ENCODE data around the gene KBTBD6. TPM values are rescaled to one million over a fixed set of nuclear protein-coding genes. Genes with fewer than 3 reads are reported as not detected.

Gene KBTBD6
- total RNA-seq, 2 experiments from 2014 or later: 8.3 to 11.1 TPM

DNA sequence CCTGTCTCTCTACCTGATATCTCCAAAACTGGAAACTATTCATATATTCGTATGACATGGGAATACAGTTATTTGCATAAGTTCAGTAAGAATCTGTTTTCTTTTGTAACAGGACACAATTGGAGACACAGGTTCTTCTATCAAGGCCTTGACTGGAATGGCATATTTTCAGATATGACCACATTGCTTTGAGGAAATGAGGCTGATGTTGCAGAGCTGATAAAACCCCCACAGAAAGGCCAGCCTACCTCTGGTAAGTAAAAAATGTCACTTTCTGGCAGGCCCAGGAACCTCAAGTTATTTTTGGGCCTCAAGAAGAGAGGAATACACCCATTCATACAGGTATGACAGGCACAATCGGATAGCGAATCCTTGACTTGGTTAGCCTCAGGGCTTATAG, 29.5 kb upstream of the KBTBD6 start:
- CTCF ChIA-PET (ENCODE audit: unreplicated experiment): no interaction called here
- H3K9me3 ChIP-seq (ENCODE audit: low read length): no peaks in the 10 kb centered on the region
- no peak for DNase-seq (ENCODE audit: low spot score)
- H3K4me3 ChIP-seq (ENCODE audit: low read depth, low read length, poor library complexity, severe bottlenecking): no peak overlapping the region
- H3K36me3 ChIP-seq (ENCODE audit: insufficient read depth, low read length): no peaks in the 10 kb centered on the region
- no peaks in the 10 kb centered on the region for H3K79me2 ChIP-seq (ENCODE audit: insufficient read depth, low read depth, low read length)
- no TSS peak for BruUV-seq (replicated peaks)
- no peaks in the 10 kb centered on the region for H4K20me1 ChIP-seq (ENCODE audit: insufficient read depth, low read length)
- H2AFZ ChIP-seq (ENCODE audit: low read length): no peak overlapping the region
- no peaks in the 10 kb centered on the region for H3K9me2 ChIP-seq (ENCODE audit: insufficient read depth, low read length)
- H3K4me2 ChIP-seq (ENCODE audit: low read length): no peak overlapping the region
- H3K4me1 ChIP-seq (ENCODE audit: insufficient read depth, low read length, poor library complexity, severe bottlenecking): no peaks in the 10 kb centered on the region
- TF ChIP-seq EZH2phosphoT487 (IDR thresholded peaks at IDR 0.05; ENCODE audit: borderline replicate concordance, low read depth, low read length): no peak
- no peak for TF ChIP-seq CTCF (conservative IDR thresholded peaks at IDR 0.05; ENCODE audit: low read length)
- no peak overlapping the region for H3K27ac ChIP-seq (ENCODE audit: low read depth, low read length, poor library complexity, severe bottlenecking)
- intact Hi-C loops (cut with micrococcal nuclease; ENCODE audit: unreplicated experiment): no loop called here
- POLR2A ChIA-PET: no interaction called here

DNA sequence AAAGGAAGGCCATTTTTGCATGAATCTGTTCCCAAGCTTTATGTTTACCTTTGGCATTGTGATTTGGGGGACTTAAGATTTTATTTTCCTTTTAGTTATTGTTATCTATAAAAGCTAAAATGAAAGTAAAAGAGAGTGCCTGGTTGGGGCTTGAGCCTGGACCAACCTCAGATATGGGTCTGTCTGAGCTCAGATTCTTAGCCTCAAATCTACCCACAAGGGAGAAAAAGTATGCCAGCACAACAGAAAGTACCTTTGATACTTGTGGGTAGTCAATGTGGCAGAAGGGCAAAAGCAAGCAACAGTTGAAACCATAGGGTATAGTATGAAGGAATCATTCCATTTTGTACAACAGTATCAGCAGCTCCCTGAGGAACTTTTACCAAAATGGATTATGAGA, 26.6 kb upstream of the KBTBD6 start:
- CTCF ChIA-PET (ENCODE audit: unreplicated experiment): no interaction called here
- intact Hi-C loops (cut with micrococcal nuclease; ENCODE audit: unreplicated experiment): no loop called here
- no peaks in the 10 kb centered on the region for H3K9me2 ChIP-seq (ENCODE audit: insufficient read depth, low read length)
- no peak for DNase-seq (ENCODE audit: low spot score)
- H3K4me1 ChIP-seq (ENCODE audit: insufficient read depth, low read length, poor library complexity, severe bottlenecking): no peaks in the 10 kb centered on the region
- H3K36me3 ChIP-seq (ENCODE audit: insufficient read depth, low read length): no peaks in the 10 kb centered on the region
- H3K27ac ChIP-seq (ENCODE audit: low read depth, low read length, poor library complexity, severe bottlenecking): no peak overlapping the region
- BruUV-seq (replicated peaks): no TSS peak
- no peak overlapping the region for H3K4me3 ChIP-seq (ENCODE audit: low read depth, low read length, poor library complexity, severe bottlenecking)
- no peak overlapping the region for H2AFZ ChIP-seq (ENCODE audit: low read length)
- no peaks in the 10 kb centered on the region for H3K9me3 ChIP-seq (ENCODE audit: low read length)
- no peak for TF ChIP-seq EZH2phosphoT487 (IDR thresholded peaks at IDR 0.05; ENCODE audit: borderline replicate concordance, low read depth, low read length)
- H3K4me2 ChIP-seq (ENCODE audit: low read length): no peak overlapping the region
- H4K20me1 ChIP-seq (ENCODE audit: insufficient read depth, low read length): no peaks in the 10 kb centered on the region
- H3K79me2 ChIP-seq (ENCODE audit: insufficient read depth, low read depth, low read length): no peaks in the 10 kb centered on the region
- POLR2A ChIA-PET: interaction anchor here (0.7 to 1.0 kb wide), 2 partner anchors 22 to 178 kb away, joined by 3 read pairs; no protein-coding TSS in a partner anchor

- Histone ChIP-seq H3K9me3 (ENCODE audit: low read length) (peaks cover 3% of the 10 kb centered on the region; the same call in 1 of the 2 replicates), H3K4me1 (ENCODE audit: insufficient read depth, low read length, poor library complexity, severe bottlenecking) (no peaks in the 10 kb centered on the region), H3K9me2 (ENCODE audit: insufficient read depth, low read length) (no peaks in the 10 kb centered on the region), H3K4me3 (ENCODE audit: low read depth, low read length, poor library complexity, severe bottlenecking) (no peak overlapping the region), H3K27ac (ENCODE audit: low read depth, low read length, poor library complexity, severe bottlenecking) (no peak overlapping the region), H3K36me3 (ENCODE audit: insufficient read depth, low read length) (no peaks in the 10 kb centered on the region), H3K79me2 (ENCODE audit: insufficient read depth, low read depth, low read length) (no peaks in the 10 kb centered on the region), H3K4me2 (ENCODE audit: low read length) (no peak overlapping the region), H4K20me1 (ENCODE audit: insufficient read depth, low read length) (no peaks in the 10 kb centered on the region), H2AFZ (ENCODE audit: low read length) (no peak overlapping the region)
- ChIA-PET POLR2A (interaction anchor here (1.2 kb wide), 1 partner anchor 20 kb away, joined by 5 read pairs; no protein-coding TSS in a partner anchor), CTCF (ENCODE audit: unreplicated experiment) (no interaction called here)
- TF ChIP-seq EZH2phosphoT487 (IDR thresholded peaks at IDR 0.05; ENCODE audit: borderline replicate concordance, low read depth, low read length) (no peak), CTCF (conservative IDR thresholded peaks at IDR 0.05; ENCODE audit: low read length) (no peak)
- no peak for DNase-seq (ENCODE audit: low spot score)
- no TSS peak for BruUV-seq (replicated peaks)
- intact Hi-C loops (cut with micrococcal nuclease; ENCODE audit: unreplicated experiment): no loop called here
These were observed 24.6 kb upstream of the KBTBD6 start for GRCh38 chr13:41157048-41157717.

Measured in OCI-LY7 (cell line).